Activated T-cell treated with anti-CD3 and anti-CD28 coated beads for 48 hours (primary cell): ENCODE data around the gene CAMK2N1.

ENCODE experiments used
- DNase-seq: peaks from one replicate; pipeline ENCODE4 v3.0.0-alpha.2; 2020; ENCODE audit warnings: low read depth

Gene CAMK2N1

DNA sequence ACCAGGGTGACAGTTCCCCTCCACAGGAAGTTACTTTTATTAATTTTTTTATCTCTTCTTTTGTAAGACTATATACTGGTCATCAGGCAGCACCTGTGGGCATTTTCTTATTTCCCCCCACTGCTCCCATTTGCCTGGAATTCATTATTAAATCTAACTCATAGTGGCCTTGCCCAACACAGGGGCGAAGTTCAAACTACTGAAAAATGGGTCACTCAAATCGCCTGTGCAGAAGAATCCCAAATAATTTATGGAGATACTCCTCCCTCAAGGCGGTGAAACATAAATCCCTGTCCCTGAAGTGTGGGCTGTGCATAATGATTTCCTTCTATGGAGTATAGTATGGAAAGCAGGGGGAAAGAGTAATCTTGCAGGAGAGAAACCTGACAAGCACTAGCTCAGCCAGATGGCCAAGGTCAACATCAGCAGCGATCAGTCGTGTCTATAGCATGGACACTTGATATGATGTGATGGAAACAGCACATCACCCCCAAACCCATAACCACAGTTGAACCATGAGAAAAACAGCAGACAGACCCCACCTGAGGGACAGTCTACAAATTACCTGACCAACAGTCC lies 7.9 kb downstream of the CAMK2N1 start:
- no peak for DNase-seq

DNA sequence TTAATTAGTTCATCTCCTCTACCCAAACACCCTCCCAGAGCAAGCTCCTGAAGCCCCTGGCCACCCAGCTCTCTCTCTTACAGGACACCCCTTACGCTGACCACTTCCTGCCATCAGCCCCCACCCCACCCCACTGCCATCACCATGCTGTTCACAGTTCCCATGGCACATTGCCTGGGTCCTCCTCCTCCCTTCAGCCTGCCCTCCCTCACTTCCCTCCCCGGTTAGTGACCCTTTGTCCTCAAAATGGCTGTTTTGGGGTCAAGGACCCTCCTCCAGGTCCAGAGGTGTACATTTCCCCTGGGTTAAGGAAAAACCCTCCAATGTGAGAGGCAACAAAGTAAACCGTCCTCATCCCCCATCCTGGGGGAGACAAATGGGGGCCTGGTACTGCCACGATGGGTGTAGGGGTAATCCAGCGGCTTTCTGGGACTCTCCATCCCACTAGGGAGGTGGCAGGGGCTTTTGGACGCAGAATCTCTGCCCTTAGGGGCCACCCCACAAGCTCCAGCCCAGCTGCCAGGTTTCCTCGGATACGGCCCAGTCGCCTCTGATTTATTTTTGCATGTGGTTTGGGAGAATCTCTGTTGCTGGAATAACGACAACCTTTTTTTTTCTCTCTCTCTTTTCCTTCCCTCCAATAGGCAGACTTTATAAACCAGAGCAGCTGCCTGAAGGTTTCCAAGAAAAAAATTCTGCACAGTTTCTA lies 8.5 kb downstream of the CAMK2N1 start:
- DNase-seq, result no peak

DNA sequence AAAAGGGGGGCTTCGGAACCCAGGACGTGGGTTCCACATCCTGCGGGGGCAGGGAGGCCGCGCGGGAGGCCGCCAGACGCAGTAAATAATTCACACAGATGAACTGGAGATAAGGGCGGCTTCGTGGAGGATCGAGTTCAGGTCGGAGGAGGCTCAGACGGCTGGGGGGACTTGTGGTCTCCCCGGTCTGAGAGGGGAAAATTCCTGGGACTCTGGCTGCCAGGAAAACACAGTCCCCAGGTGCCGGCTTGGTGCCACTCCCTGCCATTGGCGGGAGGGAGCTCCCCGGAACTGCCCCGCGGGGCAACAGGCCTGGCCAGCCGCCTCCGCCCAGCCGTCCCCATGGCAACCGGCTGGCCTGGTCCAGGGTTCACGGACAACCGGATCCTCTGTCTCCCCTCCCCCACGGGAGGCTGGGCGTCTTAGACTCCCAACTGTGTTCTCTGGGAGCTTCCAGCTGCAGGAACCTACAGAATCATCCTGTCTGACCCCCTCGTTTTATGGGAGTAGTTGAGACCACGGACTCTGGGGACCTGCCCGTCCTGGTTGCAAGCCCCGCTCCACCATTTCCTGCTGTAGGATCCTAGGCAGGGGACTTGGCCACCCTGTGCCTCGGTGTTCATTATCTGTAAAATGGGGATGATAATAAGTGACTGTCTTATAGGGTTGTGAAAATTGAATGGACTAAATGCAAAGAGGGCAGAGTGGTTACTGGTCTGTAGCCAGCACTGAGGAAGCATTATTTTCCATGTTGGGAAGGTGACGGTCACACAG lies 9.6 kb downstream of the CAMK2N1 start:
- no peak for DNase-seq

DNA sequence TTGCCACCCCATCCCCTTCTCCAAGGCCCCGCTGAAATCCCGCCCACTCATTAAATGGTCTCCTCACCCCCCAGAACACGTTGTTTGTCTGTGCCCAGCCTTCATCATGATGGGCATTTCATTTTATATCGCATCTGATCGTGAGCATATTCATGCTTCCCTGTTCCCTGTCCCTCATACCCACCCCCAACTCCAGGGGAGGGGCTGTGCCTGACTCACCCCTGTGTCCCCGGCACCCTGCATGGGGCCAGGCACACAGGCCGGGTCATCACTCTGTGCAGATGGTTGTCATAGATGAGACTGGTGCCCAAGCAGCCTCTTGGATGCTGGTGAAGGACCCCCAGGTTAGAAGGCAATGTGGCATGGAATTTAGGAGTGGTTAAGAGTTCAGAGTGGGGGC lies 11.0 kb downstream of the CAMK2N1 start:
- DNase-seq, result no peak

DNA sequence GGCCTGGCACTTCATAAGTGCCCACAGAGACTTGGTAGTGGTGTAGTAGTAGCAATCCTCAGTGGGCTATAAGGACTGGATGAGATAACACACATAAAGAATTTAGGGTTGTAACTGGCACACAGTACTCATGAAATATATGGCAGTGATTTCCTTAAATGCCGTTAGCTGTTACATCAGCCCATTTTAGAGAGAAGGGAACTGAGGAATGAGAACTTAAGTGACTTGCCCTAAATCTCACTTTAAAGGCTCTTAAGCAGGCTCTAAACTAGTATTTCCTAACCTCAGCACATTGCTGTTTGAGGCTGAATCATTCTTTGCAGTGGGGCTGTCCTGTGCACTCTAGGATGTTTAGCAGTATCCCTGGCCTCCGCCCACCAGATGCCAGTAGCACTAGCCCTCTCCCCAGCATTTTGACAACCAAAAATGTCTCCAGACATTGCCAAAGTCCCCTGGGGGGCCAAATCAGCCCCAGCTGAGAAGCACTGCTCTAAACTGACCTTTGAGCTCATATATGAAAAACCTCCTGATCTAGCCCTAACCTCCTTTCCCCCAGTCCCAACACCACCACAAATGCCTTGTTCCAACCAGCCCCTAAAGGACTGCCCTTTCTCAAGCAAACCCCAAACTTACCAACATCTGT lies 11.6 kb downstream of the CAMK2N1 start:
- DNase-seq, result no peak

DNA sequence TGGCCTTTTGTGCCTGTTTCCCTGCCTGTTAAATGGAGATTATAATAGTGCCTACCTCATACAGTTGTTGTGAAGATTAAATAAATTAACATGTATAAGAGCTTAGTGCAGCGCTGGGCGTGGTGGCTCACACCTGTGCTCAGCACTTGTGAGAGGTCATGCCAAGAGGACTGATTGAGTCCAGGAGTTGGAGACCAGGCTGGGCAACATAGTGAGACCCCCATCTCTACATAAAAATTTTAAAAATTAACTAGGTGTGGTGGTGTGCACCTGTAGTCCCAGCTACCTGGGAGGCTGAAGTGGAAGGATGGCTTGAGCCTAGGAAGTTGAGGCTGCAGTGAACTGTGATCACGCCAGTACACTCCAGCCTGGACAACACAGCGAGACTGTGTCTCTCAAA lies 12.1 kb downstream of the CAMK2N1 start:
- no peak for DNase-seq

DNA sequence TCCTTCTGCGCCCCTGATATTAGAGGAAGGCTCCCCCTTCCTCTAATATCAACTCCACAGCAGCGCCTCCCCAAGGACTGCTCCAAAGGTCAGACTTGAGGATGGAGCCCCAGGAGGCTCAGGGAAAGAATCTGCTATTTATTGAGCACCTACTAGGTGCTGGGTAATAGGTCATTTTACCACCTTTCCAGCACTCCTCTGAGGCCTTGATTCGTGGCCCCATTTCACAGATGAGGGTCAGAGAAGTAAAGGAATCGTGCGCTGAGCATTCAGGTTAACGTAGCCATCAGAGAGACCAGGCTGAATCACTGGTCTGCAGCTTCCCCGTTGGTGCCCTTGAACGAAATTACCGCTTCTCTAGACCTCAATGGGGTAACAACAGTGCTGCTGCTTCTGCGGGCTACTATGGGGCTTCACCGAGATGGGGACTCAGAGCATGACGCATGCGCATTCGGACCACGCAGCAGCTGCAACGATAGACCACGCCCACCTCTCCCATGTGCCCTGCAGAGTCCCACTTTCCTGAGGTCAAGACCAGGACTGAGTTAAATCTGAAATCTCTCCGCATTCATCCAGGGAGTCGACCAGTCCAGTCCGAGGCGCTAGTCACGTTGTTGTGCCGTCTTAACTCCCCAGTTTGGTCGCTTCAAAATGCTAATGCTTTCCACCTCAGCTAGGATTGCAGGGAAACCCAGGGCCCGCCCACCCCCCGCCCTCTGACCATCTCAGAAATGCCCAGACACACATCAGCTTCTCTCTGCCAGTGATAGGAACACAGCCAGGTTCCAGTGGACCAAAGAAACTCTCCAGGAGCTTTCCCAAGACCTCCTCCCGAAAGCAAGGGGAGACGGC lies 12.9 kb downstream of the CAMK2N1 start:
- DNase-seq, result no peak

DNA sequence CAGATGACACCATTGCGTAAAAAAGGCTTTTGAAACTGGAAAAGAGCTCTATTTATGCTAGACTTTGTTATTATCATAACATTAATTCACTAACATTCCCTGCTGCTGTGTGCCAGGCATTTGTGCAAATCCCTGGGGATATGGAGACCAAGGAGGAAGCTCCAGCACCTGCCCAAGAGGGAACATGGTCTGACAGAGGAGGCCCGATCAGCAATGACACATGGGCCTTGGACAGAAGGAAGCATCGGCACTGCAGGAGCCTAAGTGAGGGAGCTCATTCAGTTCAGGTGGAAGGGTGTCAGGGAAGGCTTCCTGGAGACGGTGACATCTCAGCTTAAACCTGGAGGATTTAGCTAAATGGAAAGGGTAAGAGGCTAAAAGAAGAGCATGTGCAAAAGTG lies 13.9 kb downstream of the CAMK2N1 start:
- DNase-seq, result no peak

DNA sequence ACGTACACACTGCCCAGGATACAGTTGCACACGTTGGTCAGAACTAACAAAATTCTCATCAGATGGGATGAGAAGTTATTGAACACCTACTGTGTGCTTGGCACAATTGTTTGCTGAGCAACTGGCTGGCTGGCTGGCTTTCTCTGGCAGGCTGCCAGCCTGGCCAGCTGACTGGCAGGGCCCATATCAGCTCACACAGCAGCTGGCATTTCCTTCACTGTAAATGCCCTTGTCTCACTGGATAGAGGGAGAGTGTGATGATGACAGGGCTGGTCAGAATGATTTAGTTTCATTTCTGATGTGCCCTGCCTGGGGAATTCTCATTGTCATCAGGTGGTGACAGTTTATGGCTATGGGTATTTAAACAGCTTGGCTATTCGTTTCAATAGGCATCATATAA lies 15.8 kb downstream of the CAMK2N1 start:
- DNase-seq, result no peak

DNA sequence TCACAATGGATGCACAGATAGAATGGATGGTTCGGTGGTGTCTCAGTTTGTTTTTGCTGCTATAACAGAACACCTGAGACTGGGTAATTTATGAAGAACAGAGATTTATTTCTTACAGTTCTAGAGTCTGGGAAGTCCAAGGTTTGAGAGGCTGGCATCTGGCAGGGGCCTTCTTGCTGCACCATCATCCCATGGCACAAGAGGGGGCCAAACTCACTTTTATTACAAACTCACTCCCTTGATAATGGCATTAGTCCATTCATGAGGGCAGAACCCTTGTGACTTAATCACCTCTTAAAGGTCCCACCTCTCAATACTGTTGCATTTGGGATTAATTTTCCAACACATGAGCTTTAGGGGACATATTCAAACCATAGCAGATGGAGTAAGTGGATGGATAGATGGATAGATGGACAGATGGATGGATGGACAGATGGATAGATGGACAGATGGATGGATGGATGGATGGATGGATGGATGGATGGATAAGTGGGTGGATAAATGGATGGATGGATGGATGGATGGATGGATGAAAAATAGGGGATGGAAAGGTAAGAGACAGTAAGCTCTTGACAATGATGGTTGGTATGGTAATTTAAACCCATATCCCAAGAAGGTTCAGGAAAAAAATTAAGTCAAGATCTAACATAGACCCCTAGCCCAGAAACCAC lies 16.5 kb downstream of the CAMK2N1 start:
- DNase-seq, result no peak

DNA sequence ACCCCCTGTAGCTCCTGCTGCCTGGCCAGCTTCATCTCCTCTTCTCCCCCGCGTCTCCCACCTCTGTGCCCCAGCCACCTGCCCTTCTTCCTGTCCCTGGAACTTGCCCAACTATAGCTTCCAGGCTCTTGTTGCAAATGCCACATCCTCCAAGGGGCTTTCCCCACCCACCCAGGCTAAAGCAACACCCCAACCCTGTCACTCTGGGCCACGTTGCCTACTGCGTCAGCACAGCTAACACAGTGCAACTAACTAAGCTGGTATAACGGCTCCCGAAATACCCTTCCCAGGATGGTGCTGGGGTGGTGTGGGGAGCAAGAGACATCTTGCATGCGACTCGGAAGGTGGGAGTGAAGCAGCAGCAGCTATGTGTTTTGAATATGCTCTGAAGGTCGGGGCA lies 19.7 kb downstream of the CAMK2N1 start:
- DNase-seq, result no peak

DNA sequence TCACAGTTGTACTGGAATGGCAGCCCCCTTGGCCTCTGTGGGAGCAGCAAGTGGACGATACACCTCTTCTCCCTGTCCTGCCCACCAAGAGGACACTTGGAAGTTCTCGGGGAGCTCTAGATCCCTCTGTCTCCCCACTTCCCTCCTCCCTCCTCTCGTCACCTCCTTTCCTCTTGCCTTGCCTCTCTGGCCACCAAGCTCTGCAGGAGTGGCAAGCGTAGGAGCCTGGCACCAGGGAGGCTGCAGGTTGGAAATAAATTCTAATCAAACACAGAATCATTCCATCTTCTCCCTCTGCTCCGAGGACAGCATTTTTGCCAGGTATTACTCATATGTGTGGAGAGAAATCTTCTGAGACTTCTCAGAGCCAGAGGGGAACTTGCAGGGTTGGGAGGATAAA lies 20.8 kb downstream of the CAMK2N1 start:
- no peak for DNase-seq

DNA sequence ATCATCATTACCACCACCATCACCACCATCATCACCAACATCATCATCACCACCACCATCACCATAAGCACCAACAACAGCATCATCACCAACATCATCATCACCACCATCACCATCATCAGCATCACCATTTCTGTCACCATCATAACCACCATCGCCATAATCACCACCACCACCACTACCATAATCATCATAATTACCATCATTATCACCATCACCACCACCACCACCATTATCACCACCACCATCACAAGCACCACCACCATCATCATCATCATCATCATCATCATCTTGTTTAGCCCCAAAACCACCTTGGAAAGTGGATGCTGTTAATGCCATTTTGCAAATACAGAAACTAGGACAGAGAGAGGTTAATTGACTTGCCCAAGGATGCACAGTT lies 22.5 kb downstream of the CAMK2N1 start:
- no peak for DNase-seq

DNA sequence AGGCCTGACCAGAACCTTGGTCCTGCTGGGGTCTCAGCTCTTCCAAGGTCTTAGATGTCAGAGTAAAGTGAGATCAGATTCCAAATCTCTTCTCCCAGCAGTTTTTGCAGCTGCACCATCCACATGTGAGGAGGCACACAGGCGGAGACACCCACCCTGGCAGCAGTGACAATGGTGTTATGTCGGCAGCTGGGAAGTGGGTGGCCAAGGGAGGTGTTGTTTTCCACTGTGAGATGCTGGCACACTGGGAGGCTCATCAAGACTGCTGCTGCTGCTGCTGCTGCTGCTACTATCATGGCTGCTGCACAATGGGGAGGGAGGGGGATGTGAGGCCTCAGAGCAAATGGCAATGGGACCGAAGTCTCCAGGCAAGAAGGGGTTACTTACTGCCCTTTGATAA lies 23.6 kb downstream of the CAMK2N1 start:
- no peak for DNase-seq

DNA sequence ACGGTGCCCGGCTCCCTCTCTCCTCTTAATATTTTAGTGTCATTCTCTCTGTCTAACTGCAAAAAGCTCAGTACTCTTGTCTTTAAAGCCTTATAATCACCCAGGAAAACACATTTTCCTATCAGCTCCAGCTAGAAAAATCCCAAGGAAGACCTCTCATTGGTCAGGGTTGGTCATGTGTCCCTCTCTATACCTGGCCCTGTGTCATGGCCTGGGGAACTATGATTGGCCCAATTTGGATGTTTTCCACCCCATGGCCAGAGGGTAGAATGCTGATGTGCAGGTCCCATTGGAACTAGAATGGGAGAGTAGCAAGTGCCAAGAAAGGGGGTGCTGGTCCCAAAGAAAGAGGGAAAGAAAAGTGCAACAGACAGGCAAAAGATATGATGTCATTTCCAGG lies 27.3 kb downstream of the CAMK2N1 start:
- DNase-seq, result no peak

DNA sequence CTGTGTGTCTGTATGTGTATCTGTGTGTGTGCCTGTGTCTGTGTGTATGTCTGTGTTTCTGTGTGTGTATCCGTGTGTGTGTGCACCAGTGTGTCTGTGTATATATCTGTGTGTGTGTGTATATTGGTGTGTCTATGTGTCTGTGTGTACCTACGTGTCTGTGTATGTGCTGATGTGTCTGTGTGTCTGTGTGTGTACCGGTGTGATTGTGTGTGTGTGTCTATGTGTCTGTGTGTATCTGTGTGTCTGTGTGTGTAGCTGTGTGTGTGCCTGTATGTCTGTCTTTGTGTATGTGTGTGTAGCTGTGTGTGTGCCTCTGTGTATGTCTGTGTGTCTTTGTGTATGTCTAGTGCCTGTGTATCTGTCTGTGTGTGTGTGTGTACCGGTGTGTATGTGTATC lies 32.0 kb downstream of the CAMK2N1 start:
- no peak for DNase-seq

DNA sequence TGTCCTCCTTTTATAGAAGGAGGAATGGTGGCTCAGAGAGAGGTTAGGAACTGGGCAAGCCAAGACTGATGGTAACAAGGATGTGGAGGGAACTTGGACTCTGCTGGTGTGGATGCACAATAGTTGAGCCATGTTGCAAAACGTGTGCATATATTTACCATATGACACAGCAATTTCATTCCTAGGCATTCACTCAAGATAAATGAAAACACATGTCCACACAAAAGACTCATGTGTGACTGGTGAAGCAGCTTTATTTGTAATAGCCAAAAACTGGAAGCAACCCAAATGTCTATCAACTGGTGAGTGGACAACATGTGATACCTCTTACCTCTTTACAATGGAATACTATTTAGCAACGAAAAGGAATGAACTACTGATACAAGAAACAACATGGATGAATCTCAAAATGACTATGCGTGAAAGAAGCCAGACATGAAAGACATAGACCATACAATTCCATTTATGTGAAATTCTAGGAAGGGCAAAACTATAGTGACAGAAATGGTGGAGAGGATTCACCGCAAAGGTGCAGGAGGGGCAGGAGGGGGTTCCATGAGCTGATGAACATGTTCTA lies 36.2 kb downstream of the CAMK2N1 start:
- no peak for DNase-seq

DNA sequence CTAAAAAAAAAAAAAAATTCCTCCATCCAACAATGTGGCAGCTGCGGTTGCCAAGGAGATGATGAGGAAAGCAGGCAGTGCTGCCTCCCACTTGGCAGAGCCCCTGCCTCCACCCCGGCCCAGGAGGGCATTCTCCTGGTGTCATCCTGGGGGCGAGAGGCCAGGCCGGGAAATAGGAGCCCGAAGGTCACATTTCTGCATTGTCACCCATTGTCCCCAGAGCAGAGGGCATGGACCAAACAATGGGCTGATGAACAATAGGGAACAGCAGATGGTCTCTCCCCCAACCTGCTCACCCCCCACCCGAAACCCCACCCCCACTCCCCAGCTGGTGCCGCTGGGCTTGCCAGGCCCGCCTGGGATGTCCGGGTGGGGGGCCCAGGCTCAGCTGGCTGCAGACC lies 37.3 kb downstream of the CAMK2N1 start:
- no peak for DNase-seq

DNA sequence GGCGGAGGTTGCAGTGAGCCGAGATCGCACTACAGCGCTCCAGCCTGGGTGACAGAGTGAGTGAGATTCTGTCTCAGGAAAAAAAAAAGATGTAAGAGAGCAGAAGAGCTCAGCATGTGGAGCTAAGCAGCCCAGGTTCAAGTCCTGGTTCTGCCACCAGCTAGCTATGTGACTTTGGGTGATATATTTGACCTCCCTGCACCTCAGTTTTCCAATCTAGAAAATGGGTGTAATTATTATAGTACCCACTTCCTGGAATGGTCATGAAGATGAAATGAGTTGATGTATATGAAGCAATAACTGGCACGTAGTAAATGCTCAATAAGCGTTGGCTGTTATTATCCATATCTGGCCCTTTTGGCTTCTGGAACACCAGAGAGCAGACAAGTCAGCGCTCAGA lies 38.2 kb downstream of the CAMK2N1 start:
- DNase-seq, result no peak

DNA sequence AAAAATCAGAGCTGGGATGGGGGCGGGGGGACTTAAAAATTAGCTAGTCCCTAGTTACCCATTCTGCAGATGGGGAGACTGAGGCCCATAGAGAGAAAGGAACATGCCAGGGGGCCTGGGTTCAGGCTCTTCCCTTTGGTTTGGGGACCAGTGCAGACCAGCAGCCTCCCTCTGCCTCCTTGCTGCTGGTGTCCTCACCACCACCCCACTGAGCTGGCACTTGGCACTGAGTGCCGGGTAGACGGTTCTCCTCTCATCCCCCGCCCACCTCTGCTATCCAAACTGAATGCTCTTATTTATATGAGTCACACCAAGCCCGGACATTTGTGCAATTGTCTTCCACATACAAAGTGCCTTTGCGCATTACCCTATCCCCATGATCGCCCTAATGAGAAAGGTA lies 39.2 kb downstream of the CAMK2N1 start:
- DNase-seq, result no peak

DNA sequence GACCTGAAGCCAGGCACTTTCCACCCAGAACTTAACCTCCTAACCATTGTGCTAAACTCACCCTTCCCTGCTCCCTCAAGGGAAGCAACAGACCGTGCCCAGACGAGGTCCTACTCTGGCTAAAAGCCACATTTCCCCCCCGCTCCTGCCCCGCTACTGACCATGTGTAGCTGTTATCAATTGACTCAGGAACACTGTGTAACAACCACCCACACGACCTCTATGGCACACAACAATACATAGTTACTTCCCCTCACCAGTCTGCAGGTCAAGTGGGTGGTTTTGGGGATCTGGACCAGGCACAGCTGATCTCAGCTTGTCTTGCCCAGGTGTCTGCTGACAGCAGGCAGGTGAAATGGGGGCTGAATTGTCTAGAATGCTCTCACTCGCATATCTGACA lies 40.1 kb downstream of the CAMK2N1 start:
- DNase-seq, result no peak
